HepG2 (cell line): ENCODE measurements around the gene PTCD2. TPM values are rescaled to one million over a fixed set of nuclear protein-coding genes. Genes with fewer than 3 reads are reported as not detected.

Source experiments
- ATAC-seq: fragments of 200-7000 bp; cut with Tn5 transposase; 3 replicates; pipeline ENCODE4 v1.9.1; 2020; ENCODE audit warnings: mild to moderate bottlenecking, moderate library complexity
- BruUV-seq: library from RNA; stranded (reverse); fragments of 400-500 nt; replicated peaks from 2 replicates; lab custom pipeline; 2021; lab: Mats Ljungman, UMichigan
- CTCF ChIA-PET: fragments of 300-600 bp; formaldehyde crosslinking; extraction: SDS; loops from one replicate; lab custom pipeline; 2021; ENCODE audit warnings: low total read pairs, inconsistent platforms, low intra/inter-chr PET ratio; lab: Yijun Ruan, JAX
- POLR2A ChIA-PET: fragments of 350-600 bp; sonication (Branson Sonifier 250); formaldehyde crosslinking; loops from one replicate; lab custom pipeline; 2020; ENCODE audit warnings: antibody characterized with exemption, inconsistent platforms; lab: Yijun Ruan, JAX
- DNase-seq: peaks from one replicate; pipeline ENCODE4 v3.0.0-alpha.2; 2015; ENCODE audit warnings: low spot score
- FAIRE-seq: peaks from 3 replicates; lab custom pipeline; 2011; peaks lifted over from hg19 to GRCh38; lab: Jason Lieb, UNC
- H2AFZ ChIP-seq: one replicate; pipeline ENCODE4 v1.6.1; 2011; ENCODE audit warnings: low read length, inconsistent platforms
- H3K27ac ChIP-seq: fragments of 300-600 bp; 3 replicates; pipeline ENCODE4 v1.8.0; 2011; ENCODE audit warnings: mixed run types, mild to moderate bottlenecking, mixed read lengths, low read length, inconsistent platforms; ENCODE audit not compliant: insufficient read depth; ENCODE audit errors: extremely low read length
- H3K27me3 ChIP-seq, 2 experiments: fragments of 200-600 bp in 1 of 2; 2 replicates in 1 of 2; 3 replicates in 1 of 2; pipeline versions ENCODE4 v1.6.0 to v1.8.0; 2011; ENCODE audit warnings: low read length in 2 of 2, mild to moderate bottlenecking in 2 of 2, moderate library complexity in 2 of 2, inconsistent platforms in 1 of 2; ENCODE audit not compliant: insufficient read depth in 2 of 2, control insufficient read depth in 1 of 2
- H3K36me3 ChIP-seq, 2 experiments: fragments of 200-600 bp in 1 of 2; replicated peaks in 1 of 2; 2 replicates in 1 of 2; 3 replicates in 1 of 2; pipeline versions ENCODE4 v1.5.1 to v1.8.0; 2011; ENCODE audit warnings: low read length in 2 of 2, inconsistent platforms in 1 of 2; ENCODE audit not compliant: insufficient read depth in 2 of 2, control insufficient read depth in 1 of 2
- H3K4me1 ChIP-seq: 2 replicates; pipeline ENCODE4 v1.5.1; 2012; ENCODE audit warnings: low read length, inconsistent platforms; ENCODE audit not compliant: insufficient read depth
- H3K4me2 ChIP-seq: 2 replicates; pipeline ENCODE4 v1.6.0; 2011; ENCODE audit warnings: low read depth, low read length, inconsistent platforms
- H3K4me3 ChIP-seq, 3 experiments: fragments of 200-600 bp in 1 of 3; sonication (generic), shearing (Covaris generic) in 1 of 3; replicated peaks in 1 of 3; 2 replicates each; pipeline ENCODE4 v1.5.1; 2011 to 2016; ENCODE audit warnings: low read length in 3 of 3, inconsistent platforms in 2 of 3, low read depth in 2 of 3, mild to moderate bottlenecking in 2 of 3, control low read depth in 1 of 3, mixed read lengths in 1 of 3; ENCODE audit not compliant: insufficient read depth in 1 of 3
- H3K79me2 ChIP-seq: one replicate; pipeline ENCODE4 v1.6.1; 2011; ENCODE audit warnings: low read length, inconsistent platforms; ENCODE audit not compliant: insufficient read depth
- H3K9ac ChIP-seq: 2 replicates; pipeline ENCODE4 v1.6.0; 2011; ENCODE audit warnings: mild to moderate bottlenecking, low read depth, low read length, inconsistent platforms; ENCODE audit not compliant: insufficient read depth
- H3K9me3 ChIP-seq: 2 replicates; pipeline ENCODE4 v1.5.1; 2012; ENCODE audit warnings: mild to moderate bottlenecking, low read length
- H4K20me1 ChIP-seq: 2 replicates; pipeline ENCODE4 v1.6.0; 2011; ENCODE audit warnings: inconsistent platforms, mild to moderate bottlenecking, low read length, moderate library complexity; ENCODE audit not compliant: insufficient read depth
- ADNP ChIP-seq: sonication (generic); formaldehyde crosslinking; IDR thresholded peaks from 2 replicates; pipeline ENCODE4 v1.4.0; 2020; ENCODE audit warnings: missing genetic modification reagents
- CEBPB ChIP-seq: IDR thresholded peaks from 2 replicates; pipeline ENCODE4 v1.6.1; 2011; ENCODE audit warnings: low read depth, low read length, improper control_type of control experiment, borderline replicate concordance
- CEBPG ChIP-seq: IDR thresholded peaks from 2 replicates; pipeline ENCODE4 v1.6.1; 2016
- MAFF ChIP-seq: IDR thresholded peaks from 2 replicates; pipeline ENCODE4 v1.6.1; 2011; ENCODE audit warnings: low read depth, low read length, improper control_type of control experiment
- MAFK ChIP-seq, 2 experiments: IDR thresholded peaks in 1 of 2; conservative IDR thresholded peaks in 1 of 2; 2 replicates each; pipeline ENCODE4 v1.6.1; 2011; ENCODE audit warnings: improper control_type of control experiment in 2 of 2, low read length in 2 of 2
- MEF2D ChIP-seq: sonication (generic); formaldehyde crosslinking; IDR thresholded peaks from 2 replicates; pipeline ENCODE4 v1.5.1; 2020; ENCODE audit warnings: mild to moderate bottlenecking, missing genetic modification reagents
- NFE2L2 ChIP-seq: fragments of 150-350 bp; IDR thresholded peaks from 2 replicates; pipeline ENCODE4 v1.6.1; 2014; ENCODE audit warnings: low read length
- TCF12 ChIP-seq, 2 experiments: fragments of 450-650 bp in 1 of 2; sonication (generic) in 1 of 2; formaldehyde crosslinking in 1 of 2; IDR thresholded peaks; 2 replicates each; pipeline versions ENCODE4 v1.6.1 to v1.8.0; 2017 to 2022; ENCODE audit warnings: antibody characterized with exemption in 1 of 2, mild to moderate bottlenecking in 1 of 2, missing genetic modification reagents in 1 of 2, moderate library complexity in 1 of 2
- ZNF143 ChIP-seq: sonication (generic); formaldehyde crosslinking; IDR thresholded peaks from 2 replicates; pipeline ENCODE4 v1.4.0; 2020; ENCODE audit warnings: missing genetic modification reagents
- ZNF468 ChIP-seq: sonication (generic); formaldehyde crosslinking; IDR thresholded peaks from 2 replicates; pipeline ENCODE4 v1.8.0; 2022; ENCODE audit warnings: mild to moderate bottlenecking, moderate library complexity, missing genetic modification reagents
- ZNF660 ChIP-seq: sonication (generic); formaldehyde crosslinking; IDR thresholded peaks from 2 replicates; pipeline ENCODE4 v1.5.1; 2020; ENCODE audit warnings: mild to moderate bottlenecking, low read depth, missing genetic modification reagents, borderline replicate concordance
- WGBS: methylation state at CpG from one replicate; pipeline ENCODE4 v1.1.6; 2017; ENCODE audit warnings: low lambda C conversion rate; 5-methylcytosine and 5-hydroxymethylcytosine counted together
- in situ Hi-C: cut with HindIII; loops from 2 replicates; pipeline ENCODE4 v1.10.0; 2017; ENCODE audit warnings: low pct_unique_long_range_greater_than_20kb; ENCODE audit not compliant: extremely low pct_ligation_motif_present
- intact Hi-C: fragments of 100-400 bp; cut with micrococcal nuclease; formaldehyde crosslinking; loops from one replicate; pipeline ENCODE4 v1.10.0; 2022; ENCODE audit not compliant: unreplicated experiment
- polyA plus RNA-seq, 8 experiments: library from polyadenylated mRNA; depleted of rRNA in 3 of 8; stranded (reverse) in 7 of 8; unstranded in 1 of 8; fragments of >200 nt; fragmentation: Illumina TruSeq in 4 of 8; extraction: Trizol in 4 of 8; gene quantifications; 2 replicates each; pipeline versions ENCODE4 v1.2.1 to v1.2.3, GENCODE V29; 2011 to 2016; ENCODE audit warnings: low read depth in 4 of 8, missing spikeins in 1 of 8, mixed read lengths in 1 of 8; ENCODE audit not compliant: insufficient read depth in 1 of 8
- total RNA-seq, 5 experiments: library from RNA; depleted of rRNA; stranded (reverse); fragments of >200 nt; fragmentation: Illumina TruSeq; extraction: Trizol; gene quantifications; 2 replicates each; pipeline ENCODE4 v1.2.3, GENCODE V29; 2016; ENCODE audit warnings: low read depth in 1 of 5
- TF ChIP-seq, protein P1 (sequence below): sonication (generic); formaldehyde crosslinking; IDR thresholded peaks from 2 replicates; pipeline ENCODE4 v1.5.0; 2020; ENCODE audit warnings: missing genetic modification reagents
- TF ChIP-seq, protein P2 (sequence below): sonication (generic); formaldehyde crosslinking; IDR thresholded peaks from 2 replicates; pipeline ENCODE4 v1.4.0; 2020; ENCODE audit warnings: missing genetic modification reagents; ENCODE audit errors: not compliant biosample characterization

PTCD2 gene
- total and polyA plus RNA-seq, 2 of the 13 experiments (the other 11 are each of a cell fraction or from before 2014, with no cell fraction given), result 5.3 to 6.4 TPM

GRCh38 chr5:72292411-72292810 lies 27.8 kb upstream of the PTCD2 start (continued):
- TF ChIP-seq, protein P1, sequence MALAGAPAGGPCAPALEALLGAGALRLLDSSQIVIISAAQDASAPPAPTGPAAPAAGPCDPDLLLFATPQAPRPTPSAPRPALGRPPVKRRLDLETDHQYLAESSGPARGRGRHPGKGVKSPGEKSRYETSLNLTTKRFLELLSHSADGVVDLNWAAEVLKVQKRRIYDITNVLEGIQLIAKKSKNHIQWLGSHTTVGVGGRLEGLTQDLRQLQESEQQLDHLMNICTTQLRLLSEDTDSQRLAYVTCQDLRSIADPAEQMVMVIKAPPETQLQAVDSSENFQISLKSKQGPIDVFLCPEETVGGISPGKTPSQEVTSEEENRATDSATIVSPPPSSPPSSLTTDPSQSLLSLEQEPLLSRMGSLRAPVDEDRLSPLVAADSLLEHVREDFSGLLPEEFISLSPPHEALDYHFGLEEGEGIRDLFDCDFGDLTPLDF (CRISPR knock-in tag), result 0 out of 2 replicates have a peak, but pooled peaks have one; percentile 13
- TF ChIP-seq CEBPB (peak; percentile 23; the same call in 1 of the 2 replicates), MEF2D (CRISPR knock-in tag) (no peak), ZNF660 (CRISPR knock-in tag) (no peak), CEBPG (peak; percentile 72), ADNP (CRISPR knock-in tag) (no peak), ZNF468 (CRISPR knock-in tag) (no peak)
- TF ChIP-seq, protein P2, sequence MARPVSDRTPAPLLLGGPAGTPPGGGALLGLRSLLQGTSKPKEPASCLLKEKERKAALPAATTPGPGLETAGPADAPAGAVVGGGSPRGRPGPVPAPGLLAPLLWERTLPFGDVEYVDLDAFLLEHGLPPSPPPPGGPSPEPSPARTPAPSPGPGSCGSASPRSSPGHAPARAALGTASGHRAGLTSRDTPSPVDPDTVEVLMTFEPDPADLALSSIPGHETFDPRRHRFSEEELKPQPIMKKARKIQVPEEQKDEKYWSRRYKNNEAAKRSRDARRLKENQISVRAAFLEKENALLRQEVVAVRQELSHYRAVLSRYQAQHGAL (CRISPR knock-in tag), result no peak
- TF ChIP-seq, all 625 proteins: peak for 7

- Histone ChIP-seq H3K36me3 (peaks cover 2 to 27% of the 10 kb centered on the region in 2 experiments; a peak in 4 of 5 replicates), H2AFZ (no peak overlapping the region), H3K79me2 (peaks cover 28% of the 10 kb centered on the region), H3K4me2 (peak overlapping the region; percentile 13; the same call in 1 of the 2 replicates), H3K27me3 (no peaks in the 10 kb centered on the region), H3K9me3 (no peaks in the 10 kb centered on the region), H3K4me1 (peaks cover 54% of the 10 kb centered on the region), H3K4me3 (no peak overlapping the region), H3K27ac (peak overlapping the region; percentile 29), H4K20me1 (no peaks in the 10 kb centered on the region), H3K9ac (no peak overlapping the region)
- TF ChIP-seq MAFF, result 0 out of 2 replicates have a peak, but pooled peaks have one; percentile 21
- TF ChIP-seq NFE2L2, result peak; percentile 77
- no peak for TF ChIP-seq TCF12 (IDR thresholded peaks at IDR 0.05)
- TF ChIP-seq TCF12 (CRISPR knock-in tag; IDR thresholded peaks at IDR 0.05), result no peak
- TF ChIP-seq ZNF143 (CRISPR knock-in tag), result no peak
- peak; percentile 59 to 64 for TF ChIP-seq MAFK (conservative IDR thresholded peaks at IDR 0.05 in 1 of 2, IDR thresholded peaks at IDR 0.05 in 1 of 2; ENCODE audit: low read length in 2 of 2)
- DNase-seq (no peak), FAIRE-seq (no peak), ATAC-seq (no peak)
- WGBS, result 92% methylated on average over 3 of the region's 3 CpGs
- in situ Hi-C loops (no loop called here), intact Hi-C loops (loop anchor here (2.0 kb wide), 1 partner anchor 15 kb away; no protein-coding TSS in a partner anchor)
- CTCF ChIA-PET, result no interaction called here
- POLR2A ChIA-PET, result interaction anchor here (2.0 to 2.6 kb wide), 2 partner anchors 12 to 15 kb away, joined by 10 read pairs; no protein-coding TSS in a partner anchor
- no TSS peak for BruUV-seq
Observed at GRCh38 chr5:72293495-72294055, 26.6 kb upstream of the PTCD2 start.
